Measurements from ENCODE around the gene SLC2A9. TPM values are rescaled to one million over a fixed set of nuclear protein-coding genes. Genes with fewer than 3 reads are reported as not detected.

SLC2A9 gene
- total and polyA plus RNA-seq, 2 of the 8 experiments (the other 6 are each of a cell fraction or from before 2014, with no cell fraction given) = 0.20 to 0.26 TPM

- TF ChIP-seq ASH2L (IDR thresholded peaks at IDR 0.05; ENCODE audit: low read length) = no peak
- no peak for TF ChIP-seq EZH2 (IDR thresholded peaks at IDR 0.05; ENCODE audit: low read depth, low read length, severe bottlenecking)
- TF ChIP-seq, protein P1, sequence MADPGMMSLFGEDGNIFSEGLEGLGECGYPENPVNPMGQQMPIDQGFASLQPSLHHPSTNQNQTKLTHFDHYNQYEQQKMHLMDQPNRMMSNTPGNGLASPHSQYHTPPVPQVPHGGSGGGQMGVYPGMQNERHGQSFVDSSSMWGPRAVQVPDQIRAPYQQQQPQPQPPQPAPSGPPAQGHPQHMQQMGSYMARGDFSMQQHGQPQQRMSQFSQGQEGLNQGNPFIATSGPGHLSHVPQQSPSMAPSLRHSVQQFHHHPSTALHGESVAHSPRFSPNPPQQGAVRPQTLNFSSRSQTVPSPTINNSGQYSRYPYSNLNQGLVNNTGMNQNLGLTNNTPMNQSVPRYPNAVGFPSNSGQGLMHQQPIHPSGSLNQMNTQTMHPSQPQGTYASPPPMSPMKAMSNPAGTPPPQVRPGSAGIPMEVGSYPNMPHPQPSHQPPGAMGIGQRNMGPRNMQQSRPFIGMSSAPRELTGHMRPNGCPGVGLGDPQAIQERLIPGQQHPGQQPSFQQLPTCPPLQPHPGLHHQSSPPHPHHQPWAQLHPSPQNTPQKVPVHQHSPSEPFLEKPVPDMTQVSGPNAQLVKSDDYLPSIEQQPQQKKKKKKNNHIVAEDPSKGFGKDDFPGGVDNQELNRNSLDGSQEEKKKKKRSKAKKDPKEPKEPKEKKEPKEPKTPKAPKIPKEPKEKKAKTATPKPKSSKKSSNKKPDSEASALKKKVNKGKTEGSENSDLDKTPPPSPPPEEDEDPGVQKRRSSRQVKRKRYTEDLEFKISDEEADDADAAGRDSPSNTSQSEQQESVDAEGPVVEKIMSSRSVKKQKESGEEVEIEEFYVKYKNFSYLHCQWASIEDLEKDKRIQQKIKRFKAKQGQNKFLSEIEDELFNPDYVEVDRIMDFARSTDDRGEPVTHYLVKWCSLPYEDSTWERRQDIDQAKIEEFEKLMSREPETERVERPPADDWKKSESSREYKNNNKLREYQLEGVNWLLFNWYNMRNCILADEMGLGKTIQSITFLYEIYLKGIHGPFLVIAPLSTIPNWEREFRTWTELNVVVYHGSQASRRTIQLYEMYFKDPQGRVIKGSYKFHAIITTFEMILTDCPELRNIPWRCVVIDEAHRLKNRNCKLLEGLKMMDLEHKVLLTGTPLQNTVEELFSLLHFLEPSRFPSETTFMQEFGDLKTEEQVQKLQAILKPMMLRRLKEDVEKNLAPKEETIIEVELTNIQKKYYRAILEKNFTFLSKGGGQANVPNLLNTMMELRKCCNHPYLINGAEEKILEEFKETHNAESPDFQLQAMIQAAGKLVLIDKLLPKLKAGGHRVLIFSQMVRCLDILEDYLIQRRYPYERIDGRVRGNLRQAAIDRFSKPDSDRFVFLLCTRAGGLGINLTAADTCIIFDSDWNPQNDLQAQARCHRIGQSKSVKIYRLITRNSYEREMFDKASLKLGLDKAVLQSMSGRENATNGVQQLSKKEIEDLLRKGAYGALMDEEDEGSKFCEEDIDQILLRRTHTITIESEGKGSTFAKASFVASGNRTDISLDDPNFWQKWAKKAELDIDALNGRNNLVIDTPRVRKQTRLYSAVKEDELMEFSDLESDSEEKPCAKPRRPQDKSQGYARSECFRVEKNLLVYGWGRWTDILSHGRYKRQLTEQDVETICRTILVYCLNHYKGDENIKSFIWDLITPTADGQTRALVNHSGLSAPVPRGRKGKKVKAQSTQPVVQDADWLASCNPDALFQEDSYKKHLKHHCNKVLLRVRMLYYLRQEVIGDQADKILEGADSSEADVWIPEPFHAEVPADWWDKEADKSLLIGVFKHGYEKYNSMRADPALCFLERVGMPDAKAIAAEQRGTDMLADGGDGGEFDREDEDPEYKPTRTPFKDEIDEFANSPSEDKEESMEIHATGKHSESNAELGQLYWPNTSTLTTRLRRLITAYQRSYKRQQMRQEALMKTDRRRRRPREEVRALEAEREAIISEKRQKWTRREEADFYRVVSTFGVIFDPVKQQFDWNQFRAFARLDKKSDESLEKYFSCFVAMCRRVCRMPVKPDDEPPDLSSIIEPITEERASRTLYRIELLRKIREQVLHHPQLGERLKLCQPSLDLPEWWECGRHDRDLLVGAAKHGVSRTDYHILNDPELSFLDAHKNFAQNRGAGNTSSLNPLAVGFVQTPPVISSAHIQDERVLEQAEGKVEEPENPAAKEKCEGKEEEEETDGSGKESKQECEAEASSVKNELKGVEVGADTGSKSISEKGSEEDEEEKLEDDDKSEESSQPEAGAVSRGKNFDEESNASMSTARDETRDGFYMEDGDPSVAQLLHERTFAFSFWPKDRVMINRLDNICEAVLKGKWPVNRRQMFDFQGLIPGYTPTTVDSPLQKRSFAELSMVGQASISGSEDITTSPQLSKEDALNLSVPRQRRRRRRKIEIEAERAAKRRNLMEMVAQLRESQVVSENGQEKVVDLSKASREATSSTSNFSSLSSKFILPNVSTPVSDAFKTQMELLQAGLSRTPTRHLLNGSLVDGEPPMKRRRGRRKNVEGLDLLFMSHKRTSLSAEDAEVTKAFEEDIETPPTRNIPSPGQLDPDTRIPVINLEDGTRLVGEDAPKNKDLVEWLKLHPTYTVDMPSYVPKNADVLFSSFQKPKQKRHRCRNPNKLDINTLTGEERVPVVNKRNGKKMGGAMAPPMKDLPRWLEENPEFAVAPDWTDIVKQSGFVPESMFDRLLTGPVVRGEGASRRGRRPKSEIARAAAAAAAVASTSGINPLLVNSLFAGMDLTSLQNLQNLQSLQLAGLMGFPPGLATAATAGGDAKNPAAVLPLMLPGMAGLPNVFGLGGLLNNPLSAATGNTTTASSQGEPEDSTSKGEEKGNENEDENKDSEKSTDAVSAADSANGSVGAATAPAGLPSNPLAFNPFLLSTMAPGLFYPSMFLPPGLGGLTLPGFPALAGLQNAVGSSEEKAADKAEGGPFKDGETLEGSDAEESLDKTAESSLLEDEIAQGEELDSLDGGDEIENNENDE (IDR thresholded peaks at IDR 0.05; ENCODE audit: insufficient replicate concordance, low read length) = no peak
- TF ChIP-seq CEBPB (IDR thresholded peaks at IDR 0.05; ENCODE audit: low read depth, low read length) = no peak
- no peak for TF ChIP-seq TCF12 (IDR thresholded peaks at IDR 0.05; ENCODE audit: low read depth, low read length)
- TF ChIP-seq ATF2 (IDR thresholded peaks at IDR 0.05; ENCODE audit: low read length) = no peak
- no peak for TF ChIP-seq ZNF274 (IDR thresholded peaks at IDR 0.05; ENCODE audit: borderline replicate concordance, extremely low read depth, low read length)
Observed at GRCh38 chr4:10008609-10009005, 12.7 kb downstream of the SLC2A9 start (continued).
